ENCODE data around the gene MANF.

Gene MANF

GRCh38 chr3:51429138-51429537 lies 44.0 kb downstream of the MANF start:
- DNase-seq (ENCODE audit: low read depth in 2 of 3, low spot score in 2 of 3) = no peak

GRCh38 chr3:51434110-51434509 lies 49.0 kb downstream of the MANF start:
- DNase-seq (ENCODE audit: low read depth in 2 of 3, low spot score in 2 of 3) = no peak

GRCh38 chr3:51434746-51435327 lies 49.7 kb downstream of the MANF start:
- no peak for DNase-seq (ENCODE audit: low read depth in 2 of 3, low spot score in 2 of 3)

DNA sequence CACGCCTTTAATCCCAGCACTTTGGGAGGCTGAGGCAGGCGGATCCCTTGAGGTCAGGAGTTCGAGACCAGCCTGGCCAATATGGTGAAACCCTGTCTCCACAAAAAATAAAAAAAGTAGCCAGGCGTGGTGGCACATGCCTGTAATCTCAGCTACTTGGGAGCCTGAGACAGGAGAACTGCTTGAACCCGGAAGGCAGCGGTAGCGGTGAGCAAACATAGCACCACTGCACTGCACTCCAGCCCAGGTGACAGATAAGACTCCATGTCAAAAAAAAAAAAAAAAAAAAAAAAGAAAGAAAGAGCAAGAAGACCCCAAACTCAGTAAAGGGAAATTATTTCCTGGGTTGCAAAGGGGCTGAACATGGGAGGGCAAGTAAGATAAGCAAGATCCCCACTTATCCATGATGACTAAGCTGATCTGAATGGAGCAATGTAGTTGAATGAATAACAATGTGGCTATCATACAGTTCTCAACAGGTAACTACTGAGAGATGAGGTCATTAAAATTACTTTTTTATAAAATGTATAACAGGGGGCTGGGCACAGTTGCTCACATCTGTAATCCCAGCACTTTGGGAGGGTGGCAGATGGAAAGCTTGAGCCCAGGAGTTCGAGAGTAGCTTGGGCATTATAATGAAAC lies 52.0 kb downstream of the MANF start:
- DNase-seq (ENCODE audit: low read depth in 2 of 3, low spot score in 2 of 3) = no peak

Measured in activated CD8-positive, alpha-beta memory T cell treated with anti-CD3 and anti-CD28 coated beads for 48 hours (primary cell).